Measurements from ENCODE around the gene SARDH. TPM values are rescaled to one million over a fixed set of nuclear protein-coding genes. Genes with fewer than 3 reads are reported as not detected.

Gene SARDH
- total and polyA plus RNA-seq, 2 of the 8 experiments (the other 6 are each of a cell fraction or from before 2014, with no cell fraction given): 6.4 to 7.4 TPM

- Histone ChIP-seq H3K23ac (ENCODE audit: insufficient read length) (no peak overlapping the region), H3K79me2 (ENCODE audit: control insufficient read depth in 1 of 2, insufficient read depth in 2 of 2, low read length in 2 of 2) (no peaks in the 10 kb centered on the region), H2BK15ac (ENCODE audit: low read length) (no peak overlapping the region), H3K27me3 (replicated peaks in 1 of 4; ENCODE audit: control insufficient read depth in 3 of 4, extremely low read depth in 1 of 4, insufficient read depth in 3 of 4, low read length in 3 of 4) (no peaks in the 10 kb centered on the region), H2AK5ac (ENCODE audit: low read depth, low read length) (no peak overlapping the region), H4K91ac (replicated peaks; ENCODE audit: insufficient read length, low read length) (no peak overlapping the region), H3K9ac (replicated peaks in 1 of 4; ENCODE audit: extremely low read depth in 1 of 4, low read depth in 3 of 4, low read length in 3 of 4) (no peak overlapping the region), H4K8ac (ENCODE audit: extremely low read depth, insufficient read depth, low read length) (peak overlapping the region; percentile 42; the same call in 1 of the 2 replicates), H2BK5ac (ENCODE audit: low read depth, low read length) (no peak overlapping the region), H3K56ac (replicated peaks; ENCODE audit: insufficient read length, low read depth, low read length) (no peak overlapping the region), H3K23me2 (ENCODE audit: low read depth, low read length) (peaks cover 4% of the 10 kb centered on the region; the same call in 1 of the 2 replicates), H2BK12ac (ENCODE audit: low read depth, low read length) (no peak overlapping the region), H2BK20ac (ENCODE audit: low read length) (no peak overlapping the region), H3K9me3 (ENCODE audit: insufficient read depth in 2 of 2, low read depth in 1 of 2, low read length in 1 of 2) (no peaks in the 10 kb centered on the region), H3K36me3 (ENCODE audit: control insufficient read depth in 2 of 4, insufficient read depth in 4 of 4, low read length in 3 of 4) (no peaks in the 10 kb centered on the region), H2BK120ac (replicated peaks; ENCODE audit: low read depth, low read length) (no peak overlapping the region), H3K4ac (replicated peaks; ENCODE audit: insufficient read length, low read depth, low read length) (no peak overlapping the region), H3K14ac (ENCODE audit: insufficient read length) (no peak overlapping the region), H4K5ac (ENCODE audit: insufficient read length, low read depth, low read length) (no peak overlapping the region), H3K27ac (ENCODE audit: low read depth, low read length) (no peak overlapping the region), H3K79me1 (ENCODE audit: low read depth, low read length) (no peaks in the 10 kb centered on the region), H4K20me1 (replicated peaks in 1 of 2; ENCODE audit: control insufficient read depth in 1 of 2, insufficient read depth in 2 of 2, low read length in 2 of 2) (peaks cover 0 to 5% of the 10 kb centered on the region in 2 experiments), H2AFZ (ENCODE audit: low read length) (no peak overlapping the region), H3K4me3 (ENCODE audit: extremely low read depth in 1 of 4, insufficient read depth in 2 of 4, low read depth in 3 of 4, low read length in 4 of 4) (no peak overlapping the region), H3K4me2 (ENCODE audit: insufficient read depth in 1 of 2, low read depth in 2 of 2, low read length in 2 of 2) (no peak overlapping the region), H3K18ac (ENCODE audit: extremely low read depth, low read length) (no peak overlapping the region), H3K4me1 (replicated peaks in 1 of 4; ENCODE audit: control insufficient read depth in 3 of 4, insufficient read depth in 4 of 4, low read length in 3 of 4) (peaks cover 0 to 12% (median 9%) of the 10 kb centered on the region in 4 experiments; a peak in 4 of 7 replicates)
- no peak for DNase-seq (ENCODE audit: low read depth in 1 of 2, low spot score in 2 of 2)
- POLR2A ChIA-PET (ENCODE audit: partially characterized antibody): no interaction called here
- 94% methylated on average over 24 of the region's 27 CpGs; no CpG with 5 or more reads in 1 of the 2 experiments for WGBS, 2 experiments (ENCODE audit: extremely low coverage in 1 of 2, insufficient coverage in 1 of 2, insufficient read length in 1 of 2, insufficient replicate concordance in 2 of 2, low coverage in 1 of 2, low lambda C conversion rate in 2 of 2, missing lambda C conversion rate in 1 of 2)
- CTCF ChIA-PET (ENCODE audit: partially characterized antibody): interaction anchor here (1.4 to 2.5 kb wide), 3 partner anchors 12 to 38 kb away, joined by 3 to 10 read pairs (median 9); no protein-coding TSS in a partner anchor
- FAIRE-seq: no peak
- TF ChIP-seq POLR2AphosphoS5 (IDR thresholded peaks at IDR 0.05; ENCODE audit: low read depth, low read length) (no peak), ZNF274 (IDR thresholded peaks at IDR 0.05; ENCODE audit: borderline replicate concordance, extremely low read depth, low read length) (no peak), RAD21 (IDR thresholded peaks at IDR 0.05 in 1 of 2, conservative IDR thresholded peaks at IDR 0.05 in 1 of 2; ENCODE audit: low read depth in 2 of 2, low read length in 2 of 2) (no peak), ATF2 (IDR thresholded peaks at IDR 0.05; ENCODE audit: low read length) (no peak), SUZ12 (IDR thresholded peaks at IDR 0.05; ENCODE audit: low read length) (no peak), TCF12 (IDR thresholded peaks at IDR 0.05; ENCODE audit: low read depth, low read length) (no peak), KDM4A (IDR thresholded peaks at IDR 0.05; ENCODE audit: low read depth, low read length, severe bottlenecking) (no peak), JUND (IDR thresholded peaks at IDR 0.05; ENCODE audit: low read length) (no peak), TBP (IDR thresholded peaks at IDR 0.05; ENCODE audit: low read depth, low read length) (no peak), RBBP5 (IDR thresholded peaks at IDR 0.05; ENCODE audit: borderline replicate concordance, low read depth, low read length) (no peak), SIRT6 (IDR thresholded peaks at IDR 0.05; ENCODE audit: low read length) (no peak)
These were observed 7.0 kb downstream of the SARDH start for GRCh38 chr9:133730994-133731715.
